ENCODE data around the gene WDR89. TPM values are rescaled to one million over a fixed set of nuclear protein-coding genes. Genes with fewer than 3 reads are reported as not detected.

The WDR89 gene
- total and polyA plus RNA-seq, 10 donors = 9.5 to 18.9 (median 17.4) TPM

GRCh38 chr14:63659726-63660125, 18.1 kb upstream of the WDR89 start:
- H3K27ac ChIP-seq = no peak overlapping the region
- peaks cover 0 to 14% (median 3%) of the 10 kb centered on the region in 6 donors for H3K4me1 ChIP-seq
- H3K36me3 ChIP-seq = peaks cover 0 to 14% (median 0%) of the 10 kb centered on the region in 6 donors
- H3K27me3 ChIP-seq (replicated peaks in 1 of 7) = no peaks in the 10 kb centered on the region
- intact Hi-C loops (cut with DNase I; ENCODE audit: low total_unique reads) = no loop called here
- 91 to 96% (median 94%) methylated on average over 4 of the region's 4 CpGs for WGBS, 5 donors
- no peak for DNase-seq
- TF ChIP-seq POLR2AphosphoS5 (IDR thresholded peaks at IDR 0.05) = no peak
- no peak for TF ChIP-seq POLR2A (IDR thresholded peaks at IDR 0.05)
- no peak for TF ChIP-seq CTCF (IDR thresholded peaks at IDR 0.05 in 8 of 11, conservative IDR thresholded peaks at IDR 0.05 in 3 of 11)
- H3K9me3 ChIP-seq = no peaks in the 10 kb centered on the region
- no peak overlapping the region for H3K4me3 ChIP-seq

GRCh38 chr14:63656194-63656593, 14.5 kb upstream of the WDR89 start:
- H3K27ac ChIP-seq = no peak overlapping the region
- TF ChIP-seq CTCF (IDR thresholded peaks at IDR 0.05 in 8 of 11, conservative IDR thresholded peaks at IDR 0.05 in 3 of 11) (no peak), POLR2AphosphoS5 (IDR thresholded peaks at IDR 0.05) (no peak), POLR2A (IDR thresholded peaks at IDR 0.05) (no peak)
- intact Hi-C loops (cut with DNase I; ENCODE audit: low total_unique reads) = no loop called here
- H3K4me3 ChIP-seq = no peak overlapping the region
- no peak for DNase-seq
- 76 to 84% (median 80%) methylated on average over 4 of the region's 4 CpGs for WGBS, 5 donors
- H3K36me3 ChIP-seq = peaks cover 0 to 14% (median 0%) of the 10 kb centered on the region in 6 donors
- peaks cover 0 to 18% (median 4%) of the 10 kb centered on the region in 6 donors for H3K4me1 ChIP-seq
- no peaks in the 10 kb centered on the region for H3K27me3 ChIP-seq (replicated peaks in 1 of 7)
- no peaks in the 10 kb centered on the region for H3K9me3 ChIP-seq

GRCh38 chr14:63654936-63655335, 13.3 kb upstream of the WDR89 start:
- 83 to 97% (median 90%) methylated on average over 2 of the region's 2 CpGs for WGBS, 5 donors

GRCh38 chr14:63654346-63654745, 12.7 kb upstream of the WDR89 start:
- Histone ChIP-seq H3K36me3 (peaks cover 0 to 15% (median 0%) of the 10 kb centered on the region in 6 donors), H3K4me3 (no peak overlapping the region), H3K4me1 (peaks cover 0 to 26% (median 9%) of the 10 kb centered on the region in 6 donors), H3K27ac (no peak overlapping the region), H3K9me3 (no peaks in the 10 kb centered on the region), H3K27me3 (replicated peaks in 1 of 7) (no peaks in the 10 kb centered on the region)
- WGBS, 5 donors = 92 to 98% (median 94%) methylated on average over 2 of the region's 2 CpGs
- TF ChIP-seq POLR2AphosphoS5 (IDR thresholded peaks at IDR 0.05) = no peak
- TF ChIP-seq CTCF (IDR thresholded peaks at IDR 0.05 in 8 of 11, conservative IDR thresholded peaks at IDR 0.05 in 3 of 11) = no peak
- no peak for TF ChIP-seq POLR2A (IDR thresholded peaks at IDR 0.05)
- DNase-seq = no peak
- intact Hi-C loops (cut with DNase I; ENCODE audit: low total_unique reads) = no loop called here

More at GRCh38 chr14:63654936-63655335, 13.3 kb upstream of the WDR89 start:
- intact Hi-C loops (cut with DNase I; ENCODE audit: low total_unique reads) = no loop called here
- Histone ChIP-seq H3K27me3 (replicated peaks in 1 of 7) (no peaks in the 10 kb centered on the region), H3K4me1 (peaks cover 0 to 26% (median 9%) of the 10 kb centered on the region in 6 donors), H3K27ac (no peak overlapping the region), H3K9me3 (no peaks in the 10 kb centered on the region), H3K4me3 (no peak overlapping the region), H3K36me3 (peaks cover 0 to 14% (median 0%) of the 10 kb centered on the region in 6 donors)
- no peak for DNase-seq
- no peak for TF ChIP-seq POLR2AphosphoS5 (IDR thresholded peaks at IDR 0.05)
- no peak for TF ChIP-seq POLR2A (IDR thresholded peaks at IDR 0.05)
- no peak for TF ChIP-seq CTCF (IDR thresholded peaks at IDR 0.05 in 8 of 11, conservative IDR thresholded peaks at IDR 0.05 in 3 of 11)

Data from spleen (tissue), 11 donors.